Measurements from ENCODE around the gene ARL2.

DNA sequence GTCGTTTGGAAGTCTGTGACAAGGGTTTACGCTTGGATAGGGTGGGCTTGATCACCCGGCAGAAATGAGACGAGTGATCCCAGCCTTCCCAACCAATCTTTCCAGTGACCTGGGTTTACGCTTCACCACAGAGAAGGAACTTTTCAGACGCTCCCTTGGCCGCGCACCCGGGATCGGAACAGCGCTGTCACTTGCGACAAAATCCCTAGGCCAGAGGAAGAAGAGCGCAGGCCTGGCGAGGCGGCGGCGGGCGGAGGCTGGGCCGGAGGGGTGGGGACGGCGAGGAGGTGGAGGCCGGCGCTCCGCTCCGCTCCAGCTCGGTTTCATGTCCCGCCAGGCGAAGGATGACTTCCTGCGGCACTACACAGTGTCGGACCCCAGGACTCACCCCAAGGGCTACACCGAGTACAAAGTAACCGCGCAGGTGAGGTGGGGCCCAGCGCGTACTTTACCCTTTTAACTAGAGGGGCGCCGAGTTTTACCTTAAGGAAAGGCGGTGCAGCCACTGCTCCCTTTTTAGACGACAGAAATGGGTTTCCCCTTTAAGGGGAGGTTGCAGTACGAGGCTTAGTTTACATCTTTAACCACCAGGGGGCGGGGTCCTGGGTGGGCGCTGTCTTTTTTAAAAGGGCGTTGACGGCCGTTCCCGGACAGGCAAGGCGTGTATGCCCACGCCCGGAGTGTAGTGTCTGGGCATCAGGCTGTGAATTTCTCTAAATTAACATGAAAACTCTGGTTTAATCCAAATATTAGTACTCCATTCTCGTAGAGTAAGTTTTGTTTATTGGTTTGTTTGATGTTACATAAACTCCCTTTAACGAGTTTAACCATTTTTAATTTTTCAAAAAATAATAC, 13.5 kb downstream of the ARL2 start, which contains the start of gene SNX15:
- peak; percentile 38 to 84 for TF ChIP-seq CTCF (IDR thresholded peaks at IDR 0.05; ENCODE audit: extremely low read depth in 1 of 2, insufficient read depth in 1 of 2, low read depth in 1 of 2, low read length in 2 of 2)
- peak; percentile 71 for TF ChIP-seq POLR2AphosphoS5 (IDR thresholded peaks at IDR 0.05; ENCODE audit: insufficient read depth, low read depth, low read length)
- no peak for TF ChIP-seq EZH2 (IDR thresholded peaks at IDR 0.05; ENCODE audit: borderline replicate concordance, low read depth, low read length, severe bottlenecking)
- TF ChIP-seq, protein P1, sequence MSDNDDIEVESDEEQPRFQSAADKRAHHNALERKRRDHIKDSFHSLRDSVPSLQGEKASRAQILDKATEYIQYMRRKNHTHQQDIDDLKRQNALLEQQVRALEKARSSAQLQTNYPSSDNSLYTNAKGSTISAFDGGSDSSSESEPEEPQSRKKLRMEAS (IDR thresholded peaks at IDR 0.05; ENCODE audit: insufficient read depth, insufficient read length) = peak; percentile 32
- no peak for TF ChIP-seq FOS (IDR thresholded peaks at IDR 0.05; ENCODE audit: borderline replicate concordance, insufficient read depth, low read length)
- peak; percentile 81 for TF ChIP-seq POLR2A (IDR thresholded peaks at IDR 0.05; ENCODE audit: low read depth, low read length)
